Left ventricle myocardium inferior (tissue), 1 donor: Measurements from ENCODE around the gene RAPGEF6. TPM values are rescaled to one million over a fixed set of nuclear protein-coding genes. Genes with fewer than 3 reads are reported as not detected.

Experiments used
- DNase-seq: peaks from one replicate; pipeline ENCODE4 v3.0.0-alpha.2; 2020
- H3K27ac ChIP-seq: fragments of 200-600 bp; replicated peaks from 2 replicates; pipeline ENCODE4 v1.8.0; 2021
- H3K27me3 ChIP-seq: fragments of 200-600 bp; 2 replicates; pipeline ENCODE4 v1.8.0; 2021; ENCODE audit warnings: low read depth
- H3K36me3 ChIP-seq: fragments of 200-600 bp; 2 replicates; pipeline ENCODE4 v1.8.0; 2021
- H3K4me1 ChIP-seq: fragments of 200-600 bp; 2 replicates; pipeline ENCODE4 v1.8.0; 2021
- H3K4me3 ChIP-seq: fragments of 200-600 bp; 2 replicates; pipeline ENCODE4 v1.8.0; 2021; ENCODE audit warnings: mild to moderate bottlenecking, moderate library complexity
- H3K9me3 ChIP-seq: fragments of 200-600 bp; replicated peaks from 2 replicates; pipeline ENCODE4 v1.8.0; 2021
- intact Hi-C: fragments of 100-400 bp; cut with micrococcal nuclease; formaldehyde crosslinking; loops from one replicate; pipeline ENCODE4 v1.11.0; 2022
- total RNA-seq: library from RNA; stranded (reverse); fragmentation: NEBNext Ultra II Directional; extraction: Animal tissue kit (Norgen Biotek cat#: 25700); gene quantifications from one replicate; pipeline ENCODE4 v1.2.1, GENCODE V29; 2021
- TF ChIP-seq, protein P1 (sequence below): fragments of 200-600 bp; IDR thresholded peaks from 2 replicates; pipeline ENCODE4 v1.8.0; 2021; ENCODE audit warnings: antibody characterized with exemption, mild to moderate bottlenecking, borderline replicate concordance
- donor health status: DM: no; HTN: yes; CAD: no; lungs with severe emphysema.

RAPGEF6 gene
- total RNA-seq, 1 donor from 2014 or later = 9.6 TPM

DNA sequence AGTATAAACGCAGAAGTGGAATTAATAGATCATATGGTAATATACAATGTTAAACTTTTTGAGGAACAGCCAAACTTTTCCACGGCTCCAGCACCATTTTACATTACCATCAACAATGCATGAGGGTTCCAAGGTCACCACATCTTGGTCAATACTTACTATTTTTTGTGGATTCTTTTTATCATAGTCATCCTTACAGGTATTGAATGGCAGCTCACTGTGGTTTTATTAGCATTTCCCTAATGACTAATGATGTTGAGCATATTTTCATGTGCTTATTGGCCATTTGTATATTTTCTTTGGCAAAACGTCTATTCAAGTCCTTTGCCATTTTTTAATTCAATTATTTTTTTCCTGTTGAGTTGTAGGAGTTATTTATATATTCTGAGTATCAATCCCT lies 14.1 kb upstream of the RAPGEF6 start:
- no peak for DNase-seq
- Histone ChIP-seq H3K9me3 (no peaks in the 10 kb centered on the region), H3K27me3 (no peaks in the 10 kb centered on the region), H3K4me1 (no peaks in the 10 kb centered on the region), H3K36me3 (peaks cover 87% of the 10 kb centered on the region), H3K27ac (no peak overlapping the region), H3K4me3 (no peak overlapping the region)
- TF ChIP-seq, protein P1, sequence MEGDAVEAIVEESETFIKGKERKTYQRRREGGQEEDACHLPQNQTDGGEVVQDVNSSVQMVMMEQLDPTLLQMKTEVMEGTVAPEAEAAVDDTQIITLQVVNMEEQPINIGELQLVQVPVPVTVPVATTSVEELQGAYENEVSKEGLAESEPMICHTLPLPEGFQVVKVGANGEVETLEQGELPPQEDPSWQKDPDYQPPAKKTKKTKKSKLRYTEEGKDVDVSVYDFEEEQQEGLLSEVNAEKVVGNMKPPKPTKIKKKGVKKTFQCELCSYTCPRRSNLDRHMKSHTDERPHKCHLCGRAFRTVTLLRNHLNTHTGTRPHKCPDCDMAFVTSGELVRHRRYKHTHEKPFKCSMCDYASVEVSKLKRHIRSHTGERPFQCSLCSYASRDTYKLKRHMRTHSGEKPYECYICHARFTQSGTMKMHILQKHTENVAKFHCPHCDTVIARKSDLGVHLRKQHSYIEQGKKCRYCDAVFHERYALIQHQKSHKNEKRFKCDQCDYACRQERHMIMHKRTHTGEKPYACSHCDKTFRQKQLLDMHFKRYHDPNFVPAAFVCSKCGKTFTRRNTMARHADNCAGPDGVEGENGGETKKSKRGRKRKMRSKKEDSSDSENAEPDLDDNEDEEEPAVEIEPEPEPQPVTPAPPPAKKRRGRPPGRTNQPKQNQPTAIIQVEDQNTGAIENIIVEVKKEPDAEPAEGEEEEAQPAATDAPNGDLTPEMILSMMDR = no peak
- intact Hi-C loops = no loop called here

DNA sequence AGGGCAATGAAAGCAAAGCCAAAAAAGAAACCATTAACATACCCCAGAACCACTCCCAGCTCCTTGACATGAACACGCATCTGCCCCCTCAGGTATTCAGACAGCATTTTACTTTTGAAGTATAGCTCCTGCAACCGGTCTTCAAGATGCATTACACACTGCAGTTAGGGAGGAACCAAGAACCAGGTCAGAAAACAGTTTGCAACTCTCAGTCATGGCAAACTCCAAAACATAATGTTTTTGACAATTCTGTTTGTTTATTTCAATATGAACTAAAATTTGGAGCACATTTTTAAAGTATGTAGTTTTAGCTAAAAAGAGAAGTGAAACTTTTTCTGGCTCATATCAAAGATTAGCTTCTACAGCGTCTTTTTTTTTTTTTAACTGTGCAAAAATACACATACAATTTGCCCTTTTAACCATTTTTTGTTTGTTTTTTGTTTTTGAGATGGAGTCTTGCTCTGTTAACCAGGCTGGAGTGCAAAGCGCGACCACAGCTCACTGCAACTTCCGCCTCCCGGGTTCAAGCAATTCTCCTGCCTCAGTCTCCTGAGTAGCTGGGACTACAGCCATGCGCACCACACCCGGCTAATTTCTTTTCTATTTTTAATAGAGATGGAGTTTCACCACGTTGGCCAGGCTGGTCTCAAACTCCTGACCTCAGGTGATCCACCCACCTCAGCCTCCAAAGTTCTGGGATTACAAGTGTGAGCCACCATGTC lies 12.2 kb upstream of the RAPGEF6 start:
- TF ChIP-seq, protein P1 = no peak
- Histone ChIP-seq H3K27ac (no peak overlapping the region), H3K4me1 (no peaks in the 10 kb centered on the region), H3K4me3 (no peak overlapping the region), H3K36me3 (peaks cover 78% of the 10 kb centered on the region), H3K9me3 (no peaks in the 10 kb centered on the region), H3K27me3 (no peaks in the 10 kb centered on the region)
- no peak for DNase-seq
- intact Hi-C loops = no loop called here

DNA sequence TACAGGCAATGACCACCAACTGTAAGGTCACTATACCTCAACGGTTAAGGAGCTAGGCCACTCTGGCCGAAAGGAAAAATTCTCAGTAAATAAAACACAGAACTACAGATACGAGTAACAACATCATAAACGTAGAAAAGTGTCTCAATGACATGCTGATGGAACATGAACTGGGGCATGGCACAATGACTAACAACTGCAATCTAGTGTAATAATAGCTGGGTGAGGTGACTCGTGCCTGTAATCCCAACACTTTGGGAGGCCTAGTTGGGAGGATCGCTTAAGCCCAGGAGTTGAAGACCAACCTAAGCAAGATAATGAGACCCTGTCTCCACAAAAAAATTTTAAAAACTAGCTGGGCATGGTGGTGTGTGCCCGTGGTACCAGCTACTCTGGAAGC lies 9.8 kb upstream of the RAPGEF6 start:
- no peaks in the 10 kb centered on the region for H3K27me3 ChIP-seq
- no peak overlapping the region for H3K27ac ChIP-seq
- no peaks in the 10 kb centered on the region for H3K9me3 ChIP-seq
- H3K4me3 ChIP-seq = no peak overlapping the region
- TF ChIP-seq, protein P1 = no peak
- peaks cover 54% of the 10 kb centered on the region for H3K36me3 ChIP-seq
- no peak for DNase-seq
- H3K4me1 ChIP-seq = no peaks in the 10 kb centered on the region
- intact Hi-C loops = no loop called here

DNA sequence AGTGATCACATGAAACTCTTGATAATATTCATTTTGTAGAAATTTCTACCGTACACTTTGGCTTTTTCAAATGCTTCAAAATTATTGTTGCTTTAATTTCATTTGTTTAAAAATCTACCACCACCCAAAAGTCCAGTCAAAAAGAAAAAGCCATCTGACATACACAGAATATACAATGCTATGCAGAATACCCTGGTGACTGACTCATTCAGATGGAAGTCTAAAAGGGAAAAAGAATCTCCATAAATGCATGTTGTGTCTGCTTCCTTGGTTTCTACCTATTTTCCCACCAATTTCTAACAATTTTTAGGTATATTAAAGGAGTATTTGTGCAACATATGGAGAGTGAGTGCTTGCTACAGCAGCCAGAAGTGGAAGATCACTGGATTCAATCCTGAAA lies 9.3 kb upstream of the RAPGEF6 start:
- no peaks in the 10 kb centered on the region for H3K4me1 ChIP-seq
- no peaks in the 10 kb centered on the region for H3K9me3 ChIP-seq
- H3K27me3 ChIP-seq = no peaks in the 10 kb centered on the region
- H3K36me3 ChIP-seq = peaks cover 49% of the 10 kb centered on the region
- TF ChIP-seq, protein P1 = no peak
- no peak overlapping the region for H3K27ac ChIP-seq
- intact Hi-C loops = no loop called here
- no peak overlapping the region for H3K4me3 ChIP-seq
- DNase-seq = no peak

DNA sequence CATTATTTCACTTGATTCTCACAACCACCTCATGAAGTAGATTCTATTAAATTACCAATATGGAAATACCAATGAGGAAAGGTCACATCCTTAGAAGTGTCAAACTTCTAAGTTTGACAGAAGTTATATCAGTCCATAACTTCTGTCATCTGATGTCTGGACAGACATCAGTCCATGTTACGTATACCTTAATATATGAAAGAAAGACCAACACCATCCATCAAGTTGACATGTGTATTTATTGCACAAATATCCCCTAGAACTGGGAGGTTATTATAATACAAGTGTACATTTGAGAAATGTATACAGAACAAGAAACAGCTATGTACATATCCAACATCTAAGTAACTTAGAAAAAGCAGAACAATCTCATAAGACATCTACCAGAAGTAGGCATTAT lies 6.5 kb upstream of the RAPGEF6 start:
- no peak overlapping the region for H3K27ac ChIP-seq
- TF ChIP-seq, protein P1 = no peak
- H3K36me3 ChIP-seq = peaks cover 29% of the 10 kb centered on the region
- DNase-seq = no peak
- peaks cover 3% of the 10 kb centered on the region for H3K4me1 ChIP-seq
- intact Hi-C loops = no loop called here
- H3K27me3 ChIP-seq = no peaks in the 10 kb centered on the region
- H3K4me3 ChIP-seq = no peak overlapping the region
- H3K9me3 ChIP-seq = no peaks in the 10 kb centered on the region
